ENCODE results near the gene GAR1.
"Not testable (repeated sequence)": the region's sequence is repeated elsewhere in the genome, so short reads cannot be mapped to it uniquely, and the experiment has no call there.

Gene GAR1

GRCh38 chr4:109846395-109847098, 31.0 kb downstream of the GAR1 start:
- no peak for DNase-seq (ENCODE audit: low read depth)

GRCh38 chr4:109847896-109848442, 32.4 kb downstream of the GAR1 start, which contains the start of gene LRIT3:
TSS of gene LRIT3 (plus strand) at chr4:109848107. CDS start at chr4:109848202, 95 bp downstream.
- DNase-seq (ENCODE audit: low read depth) = no peak

- DNase-seq (ENCODE audit: low read depth) = no peak
These were observed 32.9 kb downstream of the GAR1 start for GRCh38 chr4:109848501-109848900.

GRCh38 chr4:109850601-109851000, 35.0 kb downstream of the GAR1 start:
- no peak for DNase-seq (ENCODE audit: low read depth)

- not testable (repeated sequence) for DNase-seq (ENCODE audit: low read depth)
These were observed 44.1 kb downstream of the GAR1 start for GRCh38 chr4:109859426-109860300.

- DNase-seq (ENCODE audit: low read depth) = no peak
These were observed 45.7 kb downstream of the GAR1 start for GRCh38 chr4:109861271-109861670.

GRCh38 chr4:109861916-109862511, 46.5 kb downstream of the GAR1 start:
- DNase-seq (ENCODE audit: low read depth) = no peak

GRCh38 chr4:109864134-109864533, 48.6 kb downstream of the GAR1 start:
- no peak for DNase-seq (ENCODE audit: low read depth)

- no peak for DNase-seq (ENCODE audit: low read depth)
These were observed 54.5 kb downstream of the GAR1 start for GRCh38 chr4:109870061-109870460.

GRCh38 chr4:109872065-109872464, 56.5 kb downstream of the GAR1 start:
- no peak for DNase-seq (ENCODE audit: low read depth)

GRCh38 chr4:109872950-109873656, 57.5 kb downstream of the GAR1 start:
- DNase-seq (ENCODE audit: low read depth) = no peak

GRCh38 chr4:109873791-109874514, 58.4 kb downstream of the GAR1 start:
- no peak for DNase-seq (ENCODE audit: low read depth)
